Testis (tissue), 3 donors: ENCODE results near the gene SEZ6. TPM values are rescaled to one million over a fixed set of nuclear protein-coding genes. Genes with fewer than 3 reads are reported as not detected.

ENCODE experiments used
- DNase-seq: peaks from one replicate; pipeline ENCODE4 v3.0.0-alpha.2; 2019
- H3K27ac ChIP-seq, 2 donors: fragments of 200-600 bp; sonication (generic); one replicate each; pipeline ENCODE4 v1.5.1; 2019
- H3K27me3 ChIP-seq: fragments of 200-600 bp; sonication (generic); one replicate; pipeline ENCODE4 v1.5.1; 2019
- H3K36me3 ChIP-seq: fragments of 200-600 bp; sonication (generic); one replicate; pipeline ENCODE4 v1.5.1; 2017; ENCODE audit warnings: low read depth; ENCODE audit errors: missing control alignments
- H3K4me1 ChIP-seq: fragments of 200-600 bp; sonication (generic); one replicate; pipeline ENCODE4 v1.5.1; 2019
- H3K4me3 ChIP-seq, 2 donors: fragments of 200-600 bp; sonication (generic); one replicate each; pipeline ENCODE4 v1.5.1; 2017 to 2019
- H3K9me3 ChIP-seq: fragments of 200-600 bp; sonication (generic); one replicate; pipeline ENCODE4 v1.5.1; 2017
- CTCF ChIP-seq, 3 experiments: fragments of 450-650 bp in 2 of 3; fragments of 200-600 bp in 1 of 3; sonication (generic) in 1 of 3; IDR thresholded peaks; one replicate each; pipeline ENCODE4 v1.5.1; 2016 to 2019; ENCODE audit warnings: antibody characterized with exemption in 3 of 3, mild to moderate bottlenecking in 2 of 3, moderate library complexity in 1 of 3
- POLR2A ChIP-seq: fragments of 450-650 bp; IDR thresholded peaks from one replicate; pipeline ENCODE4 v1.6.1; 2017; ENCODE audit warnings: antibody characterized with exemption, mild to moderate bottlenecking, moderate library complexity
- WGBS, 2 donors: methylation state at CpG; one replicate each; pipeline ENCODE4 v1.1.5; 2018; 5-methylcytosine and 5-hydroxymethylcytosine counted together
- intact Hi-C: fragments of 100-400 bp; cut with DNase I; formaldehyde crosslinking; loops from one replicate; pipeline ENCODE4 v1.15.1; 2023; ENCODE audit warnings: low total_unique reads
- polyA plus RNA-seq: library from polyadenylated mRNA; stranded (reverse); fragments of 350-450 nt; fragmentation: Illumina TruSeq; extraction: RNeasy Lipid Tissue Mini Kit (QIAGEN cat#74804); gene quantifications from one replicate; pipeline ENCODE4 v1.2.3, GENCODE V29; 2014; ENCODE audit warnings: low read depth, low replicate concordance; ENCODE audit not compliant: insufficient read depth
- total RNA-seq, 2 donors: library from RNA; depleted of rRNA; stranded (reverse); fragments of >200 nt; gene quantifications; one replicate each; pipeline ENCODE4 v1.2.3, GENCODE V29; 2016

Gene SEZ6
- total and polyA plus RNA-seq, 3 donors from 2014 or later: 0.53 to 2.1 (median 0.79) TPM

- H3K27me3 ChIP-seq: no peaks in the 10 kb centered on the region
- TF ChIP-seq POLR2A (no peak), CTCF (IDR thresholded peaks at IDR 0.05) (no peak)
- no peak for DNase-seq
- H3K4me3 ChIP-seq: peak overlapping the region; percentile 90 to 94
- intact Hi-C loops: no loop called here
- H3K27ac ChIP-seq: peak overlapping the region; percentile 91 to 93
- peaks cover 21% of the 10 kb centered on the region for H3K4me1 ChIP-seq
- 8 to 11% methylated on average over 4 of the region's 4 CpGs for WGBS, 2 donors
- H3K36me3 ChIP-seq: no peaks in the 10 kb centered on the region
- no peaks in the 10 kb centered on the region for H3K9me3 ChIP-seq
Observed at GRCh38 chr17:28948342-28948741, 57.5 kb downstream of the SEZ6 start.

- H3K36me3 ChIP-seq: no peaks in the 10 kb centered on the region
- H3K4me3 ChIP-seq: no peak overlapping the region
- H3K27me3 ChIP-seq: no peaks in the 10 kb centered on the region
- no peaks in the 10 kb centered on the region for H3K9me3 ChIP-seq
- peak overlapping the region in 1 of 2 donors; percentile 93 for H3K27ac ChIP-seq
- no peak for DNase-seq
- 34 to 37% methylated on average over 3 of the region's 3 CpGs for WGBS, 2 donors
- TF ChIP-seq CTCF (IDR thresholded peaks at IDR 0.05) (no peak), POLR2A (no peak)
- H3K4me1 ChIP-seq: peaks cover 14% of the 10 kb centered on the region
- intact Hi-C loops: no loop called here
Observed at GRCh38 chr17:28947639-28948038, 58.2 kb downstream of the SEZ6 start.

GRCh38 chr17:28946239-28946638, 59.6 kb downstream of the SEZ6 start:
- H3K4me3 ChIP-seq: no peak overlapping the region
- no peak for DNase-seq
- no peaks in the 10 kb centered on the region for H3K36me3 ChIP-seq
- H3K27ac ChIP-seq: peak overlapping the region in 1 of 2 donors; percentile 5
- no peaks in the 10 kb centered on the region for H3K27me3 ChIP-seq
- H3K9me3 ChIP-seq: no peaks in the 10 kb centered on the region
- WGBS, 2 donors: 53 to 71% methylated on average over 4 of the region's 4 CpGs
- TF ChIP-seq CTCF (IDR thresholded peaks at IDR 0.05) (no peak), POLR2A (no peak)
- peaks cover 13% of the 10 kb centered on the region for H3K4me1 ChIP-seq
- intact Hi-C loops: no loop called here

- peaks cover 19% of the 10 kb centered on the region for H3K4me1 ChIP-seq
- H3K36me3 ChIP-seq: no peaks in the 10 kb centered on the region
- no peak overlapping the region for H3K4me3 ChIP-seq
- intact Hi-C loops: no loop called here
- H3K27me3 ChIP-seq: no peaks in the 10 kb centered on the region
- no peaks in the 10 kb centered on the region for H3K9me3 ChIP-seq
- 41 to 45% methylated on average over 8 of the region's 8 CpGs for WGBS, 2 donors
- TF ChIP-seq POLR2A (no peak), CTCF (IDR thresholded peaks at IDR 0.05) (no peak)
- no peak overlapping the region for H3K27ac ChIP-seq
- no peak for DNase-seq
Observed at GRCh38 chr17:28944862-28945741, 60.7 kb downstream of the SEZ6 start.

GRCh38 chr17:28944343-28944742, 61.5 kb downstream of the SEZ6 start:
- no peak for DNase-seq
- Histone ChIP-seq H3K27me3 (no peaks in the 10 kb centered on the region), H3K27ac (no peak overlapping the region), H3K9me3 (no peaks in the 10 kb centered on the region), H3K4me1 (peaks cover 26% of the 10 kb centered on the region), H3K36me3 (no peaks in the 10 kb centered on the region), H3K4me3 (no peak overlapping the region)
- WGBS, 2 donors: 66 to 81% methylated on average over 4 of the region's 4 CpGs
- intact Hi-C loops: no loop called here
- TF ChIP-seq CTCF (IDR thresholded peaks at IDR 0.05): no peak
- no peak for TF ChIP-seq POLR2A
